ENCODE results near the gene UBL5. TPM values are rescaled to one million over a fixed set of nuclear protein-coding genes. Genes with fewer than 3 reads are reported as not detected.

The UBL5 gene
- total RNA-seq, 4 donors from 2014 or later, result 177 to 258 (median 207) TPM

DNA sequence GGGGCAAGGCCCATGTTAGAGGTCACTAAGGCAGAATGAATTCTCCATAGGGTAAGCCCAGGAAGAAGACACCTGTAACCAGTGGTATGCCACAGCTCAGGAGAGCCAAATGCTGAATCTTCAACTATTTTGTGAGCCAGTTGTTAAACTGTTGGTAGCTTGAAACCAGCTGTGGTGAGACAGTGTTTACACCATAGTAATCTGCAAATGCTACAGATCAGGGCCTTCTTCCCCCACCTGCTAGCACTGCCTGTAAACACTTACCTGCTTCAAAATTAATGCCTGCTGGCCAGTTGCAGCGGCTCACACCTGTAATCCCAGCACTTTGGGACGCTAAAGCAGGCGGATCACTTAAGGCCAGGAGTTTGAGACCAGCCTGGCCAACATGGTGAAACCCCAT lies 20.9 kb upstream of the UBL5 start:
- no peak for DNase-seq
- H3K36me3 ChIP-seq, result peaks cover 0 to 52% (median 0%) of the 10 kb centered on the region in 3 donors
- H3K9me3 ChIP-seq, result no peaks in the 10 kb centered on the region
- TF ChIP-seq, protein P1, sequence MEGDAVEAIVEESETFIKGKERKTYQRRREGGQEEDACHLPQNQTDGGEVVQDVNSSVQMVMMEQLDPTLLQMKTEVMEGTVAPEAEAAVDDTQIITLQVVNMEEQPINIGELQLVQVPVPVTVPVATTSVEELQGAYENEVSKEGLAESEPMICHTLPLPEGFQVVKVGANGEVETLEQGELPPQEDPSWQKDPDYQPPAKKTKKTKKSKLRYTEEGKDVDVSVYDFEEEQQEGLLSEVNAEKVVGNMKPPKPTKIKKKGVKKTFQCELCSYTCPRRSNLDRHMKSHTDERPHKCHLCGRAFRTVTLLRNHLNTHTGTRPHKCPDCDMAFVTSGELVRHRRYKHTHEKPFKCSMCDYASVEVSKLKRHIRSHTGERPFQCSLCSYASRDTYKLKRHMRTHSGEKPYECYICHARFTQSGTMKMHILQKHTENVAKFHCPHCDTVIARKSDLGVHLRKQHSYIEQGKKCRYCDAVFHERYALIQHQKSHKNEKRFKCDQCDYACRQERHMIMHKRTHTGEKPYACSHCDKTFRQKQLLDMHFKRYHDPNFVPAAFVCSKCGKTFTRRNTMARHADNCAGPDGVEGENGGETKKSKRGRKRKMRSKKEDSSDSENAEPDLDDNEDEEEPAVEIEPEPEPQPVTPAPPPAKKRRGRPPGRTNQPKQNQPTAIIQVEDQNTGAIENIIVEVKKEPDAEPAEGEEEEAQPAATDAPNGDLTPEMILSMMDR (IDR thresholded peaks at IDR 0.05), result no peak
- TF ChIP-seq POLR2A (IDR thresholded peaks at IDR 0.05), result no peak
- H3K4me3 ChIP-seq, result no peak overlapping the region
- H3K27me3 ChIP-seq, result no peaks in the 10 kb centered on the region
- no peak overlapping the region for H3K27ac ChIP-seq
- no peaks in the 10 kb centered on the region for H3K4me1 ChIP-seq

DNA sequence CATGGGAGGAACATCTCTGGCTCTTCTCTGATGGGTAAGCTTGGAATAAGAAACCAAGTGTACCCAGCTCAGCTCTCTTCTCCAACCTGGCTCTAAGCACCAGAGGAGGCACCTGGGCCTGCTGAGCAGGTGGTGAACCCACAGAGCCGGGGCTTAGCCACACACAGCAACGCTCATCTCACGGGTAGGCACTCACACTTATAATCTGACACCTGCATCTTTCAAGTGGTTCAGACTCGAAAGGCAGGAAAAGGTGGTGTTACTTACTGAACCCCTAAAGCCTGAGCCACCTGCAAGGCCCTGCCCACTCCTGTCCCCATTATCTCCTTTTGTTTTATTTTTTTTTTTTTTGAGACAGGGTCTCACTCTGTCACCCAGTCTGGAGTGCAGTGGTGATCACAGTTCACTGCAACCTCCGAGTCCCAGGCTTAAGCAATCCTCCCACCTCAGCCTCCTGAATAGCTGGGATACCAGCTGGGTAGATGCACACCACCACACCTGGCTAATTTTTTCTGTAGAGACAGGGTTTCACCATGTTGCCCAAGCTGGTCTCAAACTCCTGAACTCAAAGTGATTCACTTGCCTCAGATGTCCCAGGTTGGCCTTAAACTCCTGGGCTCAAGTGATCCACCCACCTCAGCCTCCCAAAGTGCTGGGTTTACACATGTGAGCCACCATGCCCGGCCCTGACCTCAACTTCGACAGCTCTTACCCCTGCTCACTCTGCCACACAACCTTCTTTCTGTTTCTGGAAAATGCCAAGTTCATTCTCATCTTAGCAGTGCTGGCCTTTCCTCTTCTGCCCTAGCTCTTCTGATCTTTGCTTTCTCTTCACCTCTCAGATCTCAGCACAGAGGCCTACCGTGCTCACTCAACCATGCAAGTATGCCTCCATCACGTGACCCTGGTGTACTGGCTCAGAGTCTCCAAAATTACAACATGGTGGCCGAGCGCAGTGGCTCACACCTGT lies 18.6 kb upstream of the UBL5 start:
- Histone ChIP-seq H3K4me3 (no peak overlapping the region), H3K27ac (peak overlapping the region in 1 of 4 donors; percentile 49), H3K36me3 (peaks cover 0 to 60% (median 0%) of the 10 kb centered on the region in 3 donors), H3K4me1 (no peaks in the 10 kb centered on the region), H3K27me3 (no peaks in the 10 kb centered on the region), H3K9me3 (no peaks in the 10 kb centered on the region)
- no peak for DNase-seq
- TF ChIP-seq, protein P1 (IDR thresholded peaks at IDR 0.05), result no peak
- no peak for TF ChIP-seq POLR2A (IDR thresholded peaks at IDR 0.05)

DNA sequence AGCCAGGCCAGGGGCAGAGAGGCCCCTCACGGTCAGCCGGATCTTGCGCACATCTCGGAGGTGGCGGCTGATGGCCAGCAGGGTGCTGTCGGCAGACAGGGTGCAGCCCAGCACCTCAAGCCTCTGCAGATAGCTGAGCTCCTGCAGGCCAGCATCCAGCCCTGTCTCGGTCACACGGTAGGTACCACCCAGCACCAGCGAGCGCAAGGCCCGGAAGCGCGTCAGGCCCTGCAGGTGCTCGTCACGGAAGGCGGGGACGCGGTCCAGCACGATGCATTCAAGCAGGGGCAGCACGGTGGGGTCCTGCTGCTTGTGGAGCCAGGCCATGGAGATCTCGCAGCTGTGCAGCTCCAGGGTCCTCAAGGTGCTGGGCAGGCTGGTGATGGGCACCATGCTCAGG lies 16.6 kb upstream of the UBL5 start:
- TF ChIP-seq, protein P1 (IDR thresholded peaks at IDR 0.05), result no peak
- no peak for TF ChIP-seq POLR2A (IDR thresholded peaks at IDR 0.05)
- no peak for DNase-seq
- Histone ChIP-seq H3K4me1 (peaks cover 0 to 4% (median 0%) of the 10 kb centered on the region in 4 donors), H3K27me3 (no peaks in the 10 kb centered on the region), H3K4me3 (no peak overlapping the region), H3K36me3 (peaks cover 0 to 55% (median 0%) of the 10 kb centered on the region in 3 donors), H3K9me3 (peaks cover 0 to 6% (median 0%) of the 10 kb centered on the region in 4 donors), H3K27ac (no peak overlapping the region)

DNA sequence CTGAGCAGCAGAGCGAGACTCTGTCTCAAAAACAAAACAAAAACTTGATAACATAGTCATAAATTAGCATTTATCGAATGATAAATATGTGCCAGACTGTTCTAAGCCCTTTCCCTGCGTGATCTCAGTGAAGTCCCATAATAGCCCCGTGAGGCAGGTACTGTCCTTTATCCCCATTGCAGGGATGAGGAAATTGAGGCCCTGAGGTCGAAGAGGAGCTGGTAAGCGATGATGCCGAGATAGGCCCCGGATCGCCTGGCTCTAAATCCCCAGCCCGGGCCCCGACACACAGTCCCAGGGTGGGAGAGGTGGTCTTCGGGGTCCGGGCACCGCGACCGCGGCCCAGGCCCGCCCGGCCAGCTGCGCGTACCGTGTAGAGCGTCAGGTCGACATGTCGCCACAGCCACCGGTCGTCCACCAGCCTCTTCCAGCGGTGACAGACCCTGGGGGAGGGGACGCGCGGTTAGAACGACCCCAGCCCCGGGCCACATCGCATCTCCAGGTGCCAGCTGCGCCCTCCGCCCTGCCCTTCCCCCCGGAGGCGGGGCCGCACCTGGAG lies 9.5 kb upstream of the UBL5 start:
- Histone ChIP-seq H3K27me3 (no peaks in the 10 kb centered on the region), H3K4me3 (peak overlapping the region; percentile 84 to 96 (median 86)), H3K27ac (peak overlapping the region; percentile 87 to 99 (median 95)), H3K9me3 (peaks cover 0 to 6% (median 0%) of the 10 kb centered on the region in 4 donors), H3K36me3 (peaks cover 0 to 7% (median 0%) of the 10 kb centered on the region in 3 donors), H3K4me1 (peaks cover 0 to 22% (median 13%) of the 10 kb centered on the region in 4 donors)
- TF ChIP-seq, protein P1 (IDR thresholded peaks at IDR 0.05), result no peak
- no peak for TF ChIP-seq POLR2A (IDR thresholded peaks at IDR 0.05)
- DNase-seq, result no peak

DNA sequence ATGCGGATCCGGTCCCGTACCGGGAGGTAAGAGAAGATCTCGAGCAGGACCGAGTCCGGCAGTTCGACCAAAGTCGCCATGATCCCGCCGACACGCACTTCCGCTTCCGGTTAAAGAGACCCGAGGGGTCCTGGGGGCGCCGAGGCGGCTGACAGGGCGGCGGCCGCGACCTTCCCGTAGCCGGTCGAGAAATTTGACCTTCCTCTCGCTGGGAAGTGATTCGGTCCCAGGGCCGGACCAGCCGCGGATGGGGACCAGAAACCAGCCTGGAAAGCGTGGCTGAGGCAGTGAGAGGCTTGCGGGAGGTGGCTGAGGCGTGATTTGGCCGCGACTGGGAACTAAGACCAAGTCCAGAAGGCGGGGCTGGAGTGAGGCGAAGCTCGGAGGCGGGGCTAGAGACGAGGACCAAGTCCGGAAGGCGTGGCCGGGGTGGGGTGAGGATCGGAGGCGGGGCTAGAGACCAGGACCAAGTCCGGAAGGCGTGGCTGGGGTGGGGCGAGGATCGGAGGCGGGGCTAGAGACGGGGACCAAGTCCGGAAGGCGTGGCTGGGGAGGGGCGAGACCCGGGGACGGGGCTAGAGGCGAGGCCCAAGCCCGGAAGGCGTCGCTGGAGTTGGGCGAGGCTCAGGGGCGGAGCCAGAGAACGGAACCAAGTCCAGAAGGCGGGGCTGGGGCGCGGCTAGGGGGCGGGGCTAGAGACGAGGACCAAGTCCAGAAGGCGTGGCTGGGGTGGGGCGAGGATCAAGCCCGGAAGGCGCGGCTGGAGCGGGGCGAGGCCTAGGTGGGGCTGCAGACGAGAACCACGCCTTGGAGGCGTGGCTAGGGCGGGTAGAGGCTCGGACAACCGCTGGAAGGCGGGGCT lies 8.8 kb upstream of the UBL5 start, which contains the start of gene FBXL12:
Gene FBXL12 (minus strand): TSS at position 346 of the 862 bp plus-strand sequence. CDS start 266 bp downstream, at position 80.
- TF ChIP-seq, protein P1 (IDR thresholded peaks at IDR 0.05), result no peak
- peak; percentile 85 to 97 for TF ChIP-seq POLR2A (IDR thresholded peaks at IDR 0.05)
- Histone ChIP-seq H3K27ac (peak within 1 kb of the TSS; percentile 87 to 99 (median 95)), H3K36me3 (peaks cover 0 to 1% (median 0%) of the 10 kb centered on the region in 3 donors), H3K27me3 (no peaks in the 10 kb centered on the region), H3K4me1 (peaks cover 0 to 22% (median 13%) of the 10 kb centered on the region in 4 donors), H3K4me3 (peak within 1 kb of the TSS; percentile 84 to 96 (median 86)), H3K9me3 (peaks cover 0 to 6% (median 0%) of the 10 kb centered on the region in 4 donors)
- DNase-seq, result peak; percentile 100
